Stimulated activated CD4-positive, alpha-beta T cell treated with anti-CD3 and anti-CD28 coated beads, Interleukin-2, amount 100 ng/mL, for 48 hours (primary cell): ENCODE measurements around the gene OOSP3.
"Not testable (repeated sequence)": the region's sequence is repeated elsewhere in the genome, so short reads cannot be mapped to it uniquely, and the experiment has no call there.

Experiments used
- DNase-seq, 2 donors: peaks; one replicate each; pipeline ENCODE4 v3.0.0-alpha.2; 2020

OOSP3 gene, protein sequence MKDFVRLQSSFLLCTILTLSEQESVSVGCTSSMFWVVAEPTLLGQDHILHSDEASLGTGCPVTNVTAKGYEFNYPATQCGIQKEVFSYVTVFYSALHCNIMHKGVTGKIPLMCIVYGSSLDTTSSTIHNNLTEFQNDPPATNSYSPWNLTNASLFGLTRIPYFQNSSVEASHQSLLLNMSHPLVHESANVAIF

DNA sequence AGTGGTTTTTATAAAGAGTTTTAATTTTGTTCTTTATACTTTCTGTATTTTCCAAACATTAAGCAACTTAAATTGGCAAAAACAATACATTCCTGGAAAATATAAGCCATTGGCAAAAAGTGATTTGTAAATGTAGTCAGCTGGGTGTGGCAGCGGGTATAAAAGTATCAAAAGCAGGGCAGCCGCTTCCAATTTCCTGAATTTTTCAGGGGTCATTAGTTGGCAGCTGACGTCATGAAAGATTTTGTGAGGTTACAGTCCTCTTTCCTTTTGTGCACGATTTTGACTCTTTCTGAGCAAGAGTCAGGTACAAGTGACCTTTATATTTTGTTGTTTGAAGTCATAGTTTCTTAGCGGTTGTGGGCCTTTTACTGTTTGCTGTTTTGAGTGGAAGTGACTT is at the start of gene OOSP3:
Gene OOSP3, plus strand, starts transcription at position 208 of the 400 bp plus-strand sequence. Its CDS starts 27 bp downstream, at position 235.
- DNase-seq, result no peak

DNA sequence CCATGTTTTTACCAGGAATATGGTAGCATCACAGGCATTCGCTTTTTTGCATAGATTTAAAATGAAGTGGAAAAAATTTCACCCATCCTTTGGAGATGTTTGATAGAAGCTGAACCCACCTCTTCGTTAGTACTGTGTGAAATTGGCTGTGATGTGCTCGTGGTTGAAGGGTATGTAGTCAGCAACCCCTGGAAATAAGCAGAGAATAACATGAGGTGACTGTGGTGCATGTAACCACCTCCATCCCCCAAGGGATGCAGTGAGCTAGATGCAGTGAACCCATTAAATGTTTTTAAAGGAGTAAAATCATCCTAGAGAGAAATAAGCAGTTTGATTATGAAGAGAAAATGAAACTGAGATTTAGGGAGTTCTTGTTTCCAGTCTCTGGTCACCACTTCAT is 49.2 kb upstream of the OOSP3 start:
- DNase-seq, result no peak

DNA sequence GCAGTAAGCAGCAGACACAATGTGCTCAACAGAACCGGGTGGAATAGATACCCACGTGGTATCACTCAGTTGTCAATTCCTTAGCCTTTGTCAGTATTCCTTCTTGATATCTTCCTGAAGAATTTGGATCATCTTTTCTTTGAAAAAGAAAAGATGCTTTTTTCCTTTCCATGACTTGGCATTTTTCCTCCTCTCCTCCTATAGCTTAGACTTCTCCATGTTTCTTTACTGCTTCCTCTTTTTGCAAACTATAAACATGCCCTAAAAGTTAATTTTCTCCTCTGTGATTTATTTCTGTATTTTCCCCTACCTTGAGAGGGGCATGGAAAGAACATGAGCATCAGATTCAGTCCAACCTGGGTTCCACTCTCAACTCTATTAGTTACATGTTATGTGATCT is 45.0 kb upstream of the OOSP3 start:
- no peak for DNase-seq

DNA sequence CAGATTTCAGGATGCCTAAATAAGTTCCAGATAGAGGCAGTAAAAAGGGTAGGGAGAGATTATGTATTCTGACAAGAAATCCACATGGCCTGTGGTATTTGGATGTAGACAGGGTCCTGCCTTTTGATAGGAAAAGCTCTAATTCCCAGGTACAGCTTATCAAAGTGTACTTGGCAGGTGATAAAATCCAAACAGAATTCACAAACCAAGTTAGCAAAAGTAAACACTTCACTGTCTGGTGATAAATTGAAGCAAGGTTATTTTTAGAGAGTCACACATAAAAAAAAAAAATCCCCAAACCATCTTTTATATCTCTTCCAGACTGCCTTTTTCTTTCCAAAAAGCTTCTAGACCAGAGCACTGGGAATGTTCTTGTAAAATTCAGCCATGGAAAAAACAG is 39.0 kb upstream of the OOSP3 start:
- no peak for DNase-seq

DNA sequence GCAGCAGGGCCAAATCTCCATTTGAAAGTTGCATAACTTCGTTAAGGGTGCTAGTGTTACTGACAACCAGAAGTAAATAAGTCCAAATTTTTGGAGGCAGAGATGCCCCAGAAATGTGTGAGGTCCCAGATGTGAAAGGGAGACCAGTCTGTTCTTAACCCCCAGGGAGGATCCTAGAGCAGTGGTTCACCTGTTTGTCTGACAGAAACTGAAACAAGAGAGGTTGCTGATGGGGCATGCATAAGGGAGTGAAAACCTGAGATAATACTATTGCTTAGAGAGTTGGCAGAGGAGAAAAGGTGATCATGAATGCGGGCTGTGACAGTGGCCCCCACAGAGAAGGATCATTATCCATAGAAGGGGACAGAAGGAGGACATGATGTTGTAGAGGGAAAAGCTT is 37.1 kb upstream of the OOSP3 start:
- no peak for DNase-seq

DNA sequence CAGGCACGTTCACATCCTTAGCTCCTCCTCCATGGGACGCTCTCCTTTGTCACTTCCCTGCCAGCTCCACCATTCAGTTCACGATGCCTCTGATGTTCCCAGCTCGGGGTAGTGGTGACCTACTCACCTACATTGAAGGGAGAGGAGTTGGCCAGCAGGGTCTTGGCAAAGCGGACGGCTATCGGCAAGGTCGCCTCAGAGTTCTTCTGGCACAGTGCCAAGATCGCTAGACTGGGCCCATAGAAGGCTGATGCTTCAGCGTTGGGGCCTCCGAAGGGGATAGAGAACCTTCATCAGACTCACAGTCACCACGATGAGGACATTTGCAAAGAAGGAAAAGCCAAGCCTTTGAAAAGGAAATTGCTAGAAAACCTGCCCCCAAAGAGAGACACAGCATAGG is 36.3 kb upstream of the OOSP3 start:
- DNase-seq, result no peak

DNA sequence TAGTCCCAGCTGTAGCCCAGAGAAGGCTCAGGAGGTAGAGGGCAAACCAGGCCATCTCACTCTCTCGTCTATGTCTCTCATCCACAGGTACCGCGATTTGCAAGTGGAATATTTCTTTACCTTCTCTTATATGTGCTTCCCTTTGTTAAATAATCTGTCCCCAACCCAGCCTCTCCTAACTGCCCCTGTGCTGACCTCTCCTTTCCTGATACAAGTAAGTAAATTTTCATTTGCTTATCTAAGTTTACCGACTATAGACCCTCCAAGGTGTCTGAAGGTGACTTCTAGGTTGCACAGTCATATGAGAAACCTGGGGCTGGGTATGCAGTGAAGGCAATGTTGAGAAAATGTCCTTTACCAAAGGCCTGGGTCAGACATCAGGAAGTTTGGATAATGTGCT is 33.2 kb upstream of the OOSP3 start, which contains the start of gene CBLIF:
Gene CBLIF, minus strand, starts transcription at position 101 of the 400 bp plus-strand sequence. Its CDS starts 46 bp downstream, at position 55.
- DNase-seq, result no peak

DNA sequence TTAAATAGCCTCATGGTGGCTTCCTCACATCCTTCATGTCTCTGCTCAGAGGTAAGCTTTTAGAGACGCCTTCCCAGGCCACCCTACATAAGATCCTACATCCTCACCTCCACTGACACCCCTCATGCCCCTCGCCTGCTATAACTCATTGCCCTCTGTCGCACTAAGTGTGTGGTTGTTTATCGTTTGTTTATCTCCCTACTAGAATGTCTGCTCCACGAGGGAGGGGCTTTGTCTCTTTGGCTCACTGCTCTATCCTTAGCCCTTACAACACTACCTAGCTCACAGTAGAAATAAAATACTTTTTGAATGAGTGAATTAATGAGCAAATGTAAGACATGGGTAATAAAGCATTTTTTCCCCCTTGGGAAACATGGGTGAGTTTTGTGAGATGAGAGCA is 32.0 kb upstream of the OOSP3 start:
- DNase-seq, result no peak

DNA sequence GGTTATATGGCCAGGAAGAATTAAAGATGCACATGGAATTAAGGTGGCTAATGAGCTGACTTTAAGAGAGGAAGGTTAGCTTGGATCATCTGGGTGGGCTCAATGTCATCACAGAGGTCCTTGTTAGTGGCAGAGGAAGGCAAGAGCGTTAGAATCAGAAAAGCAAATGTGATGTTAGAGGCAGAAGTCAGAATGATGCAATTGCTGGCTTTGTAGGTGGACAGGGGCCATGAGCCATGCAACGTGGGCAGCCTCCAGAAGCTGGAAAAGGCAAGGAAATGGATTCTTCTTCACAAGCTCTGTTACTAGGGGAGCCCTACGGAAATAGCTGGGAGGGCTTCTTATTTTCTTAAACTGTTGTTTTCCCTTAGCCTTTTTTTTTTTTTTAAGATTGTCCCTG is 31.0 kb upstream of the OOSP3 start:
- no peak for DNase-seq

DNA sequence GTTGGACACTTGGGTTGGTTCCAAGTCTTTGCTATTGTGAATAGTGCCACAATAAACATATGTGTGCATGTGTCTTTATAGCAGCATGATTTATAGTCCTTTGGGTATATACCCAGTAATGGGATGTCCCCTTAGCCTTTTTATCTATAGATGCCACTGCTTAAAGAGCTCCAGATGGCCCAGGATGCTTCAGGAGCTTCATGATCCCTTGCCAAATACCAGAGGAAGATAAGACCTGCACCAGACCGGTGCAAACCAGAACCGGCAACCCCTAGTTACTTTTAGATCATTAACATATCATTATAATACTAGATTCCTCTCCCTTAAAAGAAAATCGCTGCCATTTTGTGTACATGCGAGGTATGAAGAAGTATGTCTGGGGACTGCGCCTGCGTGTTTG is 30.1 kb upstream of the OOSP3 start:
- not testable (repeated sequence) for DNase-seq

DNA sequence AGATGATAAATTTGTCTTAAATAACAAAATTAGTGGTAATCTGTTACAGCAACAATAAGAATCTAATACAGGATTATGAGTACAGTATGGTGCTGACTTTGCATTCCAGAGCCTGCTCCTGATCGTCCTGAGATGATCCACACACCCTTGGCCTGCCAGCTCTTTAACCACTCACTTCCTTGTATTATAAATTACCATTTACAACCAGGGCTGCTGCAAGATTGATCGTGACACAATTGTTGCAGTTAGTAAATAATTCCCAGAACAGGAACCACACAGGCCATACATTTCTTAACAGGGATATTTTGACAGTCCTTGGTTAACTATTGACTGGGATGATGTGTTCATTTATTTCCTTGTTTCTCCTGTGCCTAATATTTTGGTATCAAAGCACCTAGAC is 29.5 kb upstream of the OOSP3 start:
- DNase-seq, result no peak

DNA sequence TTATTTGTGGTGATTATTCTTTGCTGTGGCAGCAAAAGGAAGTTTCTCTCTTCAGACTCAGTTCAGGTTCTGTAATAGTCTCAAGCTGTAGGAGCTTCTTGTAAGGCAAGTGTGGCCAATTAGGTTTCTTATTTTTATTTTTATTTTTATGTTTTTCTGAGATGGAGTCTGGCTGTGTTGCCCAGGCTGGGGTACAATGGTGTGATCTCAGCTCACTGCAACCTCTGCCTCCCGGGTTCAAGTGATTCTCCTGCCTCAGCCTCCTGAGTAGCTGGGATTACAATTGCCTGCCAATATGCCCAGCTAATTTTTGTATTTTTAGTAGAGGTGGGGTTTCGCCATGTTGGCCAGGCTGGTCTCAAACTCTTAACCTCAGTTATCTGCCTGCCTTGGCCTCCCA is 29.0 kb upstream of the OOSP3 start:
- not testable (repeated sequence) for DNase-seq

DNA sequence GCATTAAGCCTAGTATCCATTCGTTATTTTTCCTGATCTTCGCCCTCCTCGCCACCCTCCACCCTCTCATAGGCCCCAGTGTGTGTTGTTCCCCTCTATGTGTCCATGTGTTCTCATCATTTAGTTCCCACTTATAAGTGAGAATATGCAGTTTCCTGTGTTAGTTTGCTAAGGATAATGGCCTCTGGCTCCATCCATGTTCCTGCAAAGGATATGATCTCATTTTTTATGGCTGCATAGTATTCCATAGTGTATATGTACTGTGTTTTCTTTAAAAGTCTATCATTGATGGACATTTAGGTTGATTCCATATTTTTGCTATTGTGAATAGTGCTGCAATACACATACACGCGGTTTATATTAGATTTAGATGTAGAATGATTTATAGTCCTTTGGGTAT is 27.2 kb upstream of the OOSP3 start:
- not testable (repeated sequence) for DNase-seq

DNA sequence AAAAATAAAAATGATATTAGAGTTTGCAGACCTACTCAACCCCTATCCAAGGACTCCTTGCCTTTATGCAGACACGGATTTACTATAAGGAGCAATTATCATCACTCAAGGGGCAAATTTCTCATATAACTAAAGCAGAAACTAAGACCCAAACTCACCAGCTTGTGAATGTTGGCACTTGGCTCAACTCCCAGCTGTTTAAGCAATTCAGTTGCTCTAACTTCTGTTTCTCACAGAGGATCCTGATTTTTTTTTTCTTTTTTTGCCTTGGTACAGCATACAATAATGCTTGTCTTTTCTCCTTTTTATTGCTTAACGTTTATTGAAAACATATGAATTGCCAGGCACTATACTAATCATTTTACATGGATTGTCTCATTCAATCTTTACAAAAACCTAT is 23.7 kb upstream of the OOSP3 start:
- DNase-seq, result no peak

DNA sequence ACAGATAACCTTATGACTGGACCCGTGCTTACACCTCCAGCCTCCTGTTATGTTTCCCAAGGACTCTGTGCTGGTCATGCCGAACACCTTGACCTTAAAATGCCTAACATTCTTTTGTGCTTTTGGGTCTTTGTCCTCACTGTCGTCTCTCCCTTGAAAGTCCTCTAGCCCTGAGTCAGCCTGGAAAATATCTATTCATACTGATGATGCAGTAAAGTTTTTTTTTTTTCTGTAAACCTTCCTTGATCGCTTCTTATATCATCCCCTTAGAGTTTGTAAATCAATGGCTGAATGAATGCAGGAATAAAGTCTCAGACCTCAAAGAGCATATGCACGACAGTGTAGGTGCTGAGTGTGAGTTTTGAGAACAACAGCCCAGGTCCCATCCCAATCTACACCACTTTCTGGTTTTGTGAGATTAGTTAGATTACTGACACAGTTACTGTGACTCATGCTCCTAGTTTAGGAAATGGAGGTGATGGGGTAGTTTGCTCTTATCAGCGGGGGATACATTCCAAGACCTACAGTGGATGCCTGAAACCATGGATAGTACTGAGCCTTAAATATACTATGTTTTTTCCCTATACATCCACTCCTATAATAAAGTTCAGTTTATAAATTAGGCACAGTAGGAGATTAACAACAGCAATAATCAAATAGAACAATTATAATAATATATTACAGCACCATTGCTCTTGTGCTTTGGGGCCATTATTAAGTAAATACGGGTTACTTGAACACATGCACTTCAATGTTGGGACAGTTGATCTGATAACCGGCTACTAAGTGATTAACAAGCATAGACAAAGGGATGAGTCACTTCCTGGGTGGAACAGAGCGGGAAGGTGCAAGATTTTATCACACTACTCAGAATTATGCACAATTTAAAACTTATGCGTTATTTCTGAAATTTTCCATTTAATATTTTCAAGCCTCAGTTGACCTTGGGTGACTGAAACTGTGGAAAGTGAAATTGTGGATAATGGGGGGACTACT is 20.8 kb upstream of the OOSP3 start:
- DNase-seq, result peak in 1 of 2 donors; percentile 2

DNA sequence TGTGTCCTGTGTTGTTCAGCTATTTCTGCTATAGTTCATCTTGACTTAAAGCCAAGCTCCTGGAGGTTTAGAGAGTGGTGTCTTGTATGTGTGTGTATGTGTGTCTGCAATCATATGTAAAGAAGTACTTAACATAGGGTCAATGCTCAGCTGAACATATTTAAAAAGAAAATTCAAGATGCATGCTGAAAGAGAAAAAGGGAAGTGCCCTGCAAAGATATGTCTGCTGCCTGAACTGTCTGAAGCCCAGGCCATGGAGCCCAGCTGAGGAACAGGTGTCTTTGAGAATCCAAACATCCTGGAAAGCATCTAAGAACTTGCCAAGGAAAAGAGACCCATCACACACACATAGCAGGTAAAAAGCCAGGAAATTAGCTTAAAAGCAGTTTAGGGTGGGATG is 18.9 kb upstream of the OOSP3 start:
- no peak for DNase-seq

DNA sequence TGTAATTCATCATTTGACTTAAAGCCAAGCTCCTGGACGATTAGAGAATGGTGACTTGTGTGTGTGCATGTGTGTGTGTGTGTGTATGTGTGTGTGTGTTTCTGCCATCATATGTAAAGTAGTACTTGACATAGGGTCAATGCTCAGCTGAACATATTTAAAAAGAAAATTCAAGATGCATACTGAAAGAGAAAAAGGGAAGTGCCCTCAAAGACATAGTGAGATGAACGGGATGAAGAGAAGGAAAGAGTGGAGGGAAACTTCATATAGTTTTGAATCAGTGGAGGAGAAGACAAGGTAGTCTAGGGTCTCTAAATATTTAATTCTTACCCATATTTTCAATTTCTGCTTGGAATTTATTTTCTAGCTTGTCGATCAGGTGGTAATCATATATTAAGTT is 16.3 kb upstream of the OOSP3 start:
- DNase-seq, result no peak

DNA sequence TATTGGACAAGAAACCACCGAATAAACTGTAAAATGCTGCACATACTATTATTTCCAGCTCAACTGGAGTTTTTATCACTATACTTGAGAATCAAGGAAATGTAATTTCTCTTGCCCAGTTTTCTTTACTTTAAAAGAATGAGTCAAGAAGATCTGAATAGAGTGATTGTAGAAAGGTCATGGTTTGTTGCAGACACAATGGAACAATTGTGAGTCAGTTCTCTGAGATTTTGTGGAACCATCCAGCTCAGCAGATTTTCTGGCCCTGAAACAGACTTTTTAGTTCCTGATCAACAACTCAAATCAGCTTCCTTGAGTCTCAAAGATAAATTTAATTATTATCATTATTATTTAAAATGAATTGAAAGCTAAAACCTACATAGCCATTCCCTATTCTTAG is 13.6 kb upstream of the OOSP3 start:
- no peak for DNase-seq

DNA sequence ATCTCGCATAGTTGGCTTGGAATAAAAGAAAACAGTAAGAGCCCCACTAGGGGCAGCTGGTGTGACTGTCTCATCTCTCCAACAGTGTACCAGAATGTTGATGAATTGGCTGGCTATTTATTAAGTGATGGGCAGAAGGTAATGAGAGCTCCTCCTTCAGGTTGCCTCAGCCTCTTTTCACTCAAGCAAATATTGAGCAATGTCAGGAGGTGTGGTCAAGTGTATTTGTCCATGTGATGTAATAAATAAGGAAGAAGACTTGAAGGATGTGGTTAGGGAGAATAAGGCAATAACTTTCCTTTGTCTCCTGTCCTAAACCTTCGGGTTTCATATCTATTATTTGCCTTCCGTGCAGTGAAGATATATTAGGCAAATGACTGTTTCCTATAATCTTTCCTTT is 12.2 kb upstream of the OOSP3 start, which contains the start of gene TCN1:
Gene TCN1, minus strand, starts transcription at position 91 of the 400 bp plus-strand sequence. Its CDS starts 17 bp downstream, at position 74.
- DNase-seq, result no peak

DNA sequence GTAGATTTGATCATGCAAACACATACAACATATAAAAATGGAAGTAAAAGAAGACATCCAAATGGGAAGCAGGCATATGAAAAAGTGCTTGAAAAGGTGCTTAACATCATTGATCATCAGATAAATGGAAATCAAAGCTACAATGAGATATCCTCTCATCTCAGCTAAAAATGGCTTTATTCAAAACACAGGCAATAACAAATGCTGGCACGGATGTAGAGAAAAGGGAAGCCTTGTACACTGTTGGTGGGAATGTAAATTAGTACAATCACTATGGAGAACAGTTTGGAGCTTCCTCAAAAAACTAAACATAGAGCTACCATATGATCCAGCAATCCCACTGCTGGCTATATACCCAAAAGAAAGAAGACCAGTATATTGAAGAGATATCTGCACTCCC is 11.7 kb upstream of the OOSP3 start:
- DNase-seq, result no peak

DNA sequence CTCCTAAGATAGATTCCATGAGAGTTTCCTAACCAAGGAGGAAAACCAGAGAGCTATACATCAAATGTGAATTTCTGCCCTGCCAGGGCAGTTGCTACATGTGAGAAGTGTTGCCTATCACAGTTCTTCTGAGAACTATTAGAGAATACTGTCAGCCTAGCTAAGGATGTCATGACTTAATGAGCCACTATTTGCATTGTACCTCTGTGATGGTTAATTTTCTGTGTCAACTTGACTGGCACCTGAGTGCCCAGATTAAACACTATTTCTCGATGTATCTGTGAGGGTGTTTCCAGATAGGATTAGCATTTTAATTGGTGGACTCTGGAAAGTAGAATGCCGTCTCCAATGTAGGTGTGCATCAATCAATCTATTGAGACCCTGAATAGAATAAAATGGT is 10.6 kb upstream of the OOSP3 start:
- DNase-seq, result no peak

DNA sequence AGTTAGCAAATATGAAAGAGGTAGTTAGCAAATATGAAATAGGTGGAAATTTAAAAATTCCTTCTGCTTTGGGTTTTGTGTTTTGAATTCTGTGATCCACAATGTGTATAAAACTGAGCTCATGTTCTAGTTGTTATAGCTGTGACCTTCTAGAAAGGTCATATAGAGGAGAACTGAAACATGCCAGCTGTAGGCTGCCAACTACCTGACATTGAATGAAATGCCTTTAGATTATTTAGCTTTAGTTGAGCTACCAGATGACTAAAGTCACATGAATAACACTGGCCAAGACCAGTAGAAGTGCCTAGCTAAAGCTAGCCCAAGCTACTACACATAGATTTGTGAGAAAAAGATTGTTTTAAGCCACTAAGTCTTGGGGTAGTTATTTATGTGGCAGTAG is 6.5 kb upstream of the OOSP3 start:
- DNase-seq, result no peak

DNA sequence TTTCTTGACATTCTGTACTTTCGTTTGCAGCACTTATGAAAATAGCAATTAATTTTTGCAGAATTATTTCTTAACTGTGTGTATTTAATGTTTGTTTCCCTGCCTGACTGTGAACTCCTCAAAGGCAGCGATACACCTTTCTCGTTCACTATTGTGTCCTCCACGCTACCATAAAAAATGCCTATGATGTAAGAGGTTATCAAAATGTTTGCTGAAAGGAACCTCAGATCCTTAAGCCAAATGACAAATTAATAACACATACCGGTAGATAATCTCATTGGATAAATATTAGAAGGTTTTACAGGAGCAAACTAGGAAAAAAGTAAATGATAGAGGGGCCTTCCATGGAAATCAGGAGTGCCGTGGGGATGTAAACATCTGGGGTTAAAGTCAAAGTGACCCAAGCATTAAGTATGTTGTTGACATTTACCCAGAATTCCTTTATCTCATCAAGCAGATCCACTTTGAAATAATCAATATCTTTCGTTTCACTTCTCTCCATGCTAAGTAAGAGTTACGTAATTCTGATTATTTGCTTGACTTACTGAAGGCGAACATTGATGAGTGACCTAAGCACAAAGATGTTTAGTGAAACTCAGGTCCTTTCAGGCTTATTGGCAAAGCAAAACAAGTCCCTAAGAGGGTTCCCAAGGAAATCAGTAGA is 2.6 kb upstream of the OOSP3 start:
- DNase-seq, result no peak

DNA sequence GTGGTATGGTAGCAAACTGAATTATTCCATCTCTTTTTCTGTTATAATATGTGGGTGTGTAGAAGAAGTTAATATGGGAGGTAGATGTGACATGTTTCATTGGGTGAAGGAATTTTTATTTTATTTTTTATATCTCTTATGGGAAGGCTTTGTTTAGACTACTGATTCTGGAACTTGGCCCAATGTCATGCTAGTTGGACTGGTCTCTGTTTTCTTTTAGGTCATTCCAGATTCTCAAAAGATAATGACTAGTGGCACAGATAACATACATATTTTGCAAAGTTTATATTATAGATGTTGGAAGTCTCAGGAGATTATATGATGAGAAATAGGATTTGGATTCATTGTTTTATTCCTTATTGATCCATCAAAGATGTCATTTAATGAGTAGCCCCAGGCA is 1.3 kb upstream of the OOSP3 start:
- no peak for DNase-seq
